GM12873 (cell line): ENCODE measurements around the gene AK2.

Experiments used
- CTCF ChIP-seq: IDR thresholded peaks from 2 replicates; pipeline ENCODE4 v1.5.1; 2012; ENCODE audit warnings: low read depth, mild to moderate bottlenecking, moderate library complexity, low read length, control low read depth; ENCODE audit not compliant: insufficient read depth; ENCODE audit errors: missing control alignments

The AK2 gene

GRCh38 chr1:33014464-33015163 lies 22.1 kb downstream of the AK2 start:
- no peak for TF ChIP-seq CTCF

DNA sequence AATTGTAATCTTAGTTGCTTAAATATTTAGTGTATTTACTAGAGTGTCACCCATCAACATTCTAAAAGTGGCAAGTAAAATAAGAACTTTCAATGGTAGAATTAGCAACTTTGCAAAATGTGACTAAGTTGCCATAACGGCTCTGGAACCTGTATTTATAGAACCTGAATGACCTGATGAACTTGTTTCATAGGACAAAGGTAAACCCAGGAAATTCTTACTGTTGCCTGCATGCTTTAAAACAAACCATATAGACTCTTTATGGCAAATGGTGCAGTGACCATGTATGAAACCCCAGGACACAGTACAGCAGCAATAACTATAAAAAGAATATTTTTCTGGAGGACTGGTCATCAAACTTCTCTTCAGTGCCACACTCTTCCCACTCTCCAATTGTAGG lies 22.9 kb downstream of the AK2 start:
- TF ChIP-seq CTCF = no peak

DNA sequence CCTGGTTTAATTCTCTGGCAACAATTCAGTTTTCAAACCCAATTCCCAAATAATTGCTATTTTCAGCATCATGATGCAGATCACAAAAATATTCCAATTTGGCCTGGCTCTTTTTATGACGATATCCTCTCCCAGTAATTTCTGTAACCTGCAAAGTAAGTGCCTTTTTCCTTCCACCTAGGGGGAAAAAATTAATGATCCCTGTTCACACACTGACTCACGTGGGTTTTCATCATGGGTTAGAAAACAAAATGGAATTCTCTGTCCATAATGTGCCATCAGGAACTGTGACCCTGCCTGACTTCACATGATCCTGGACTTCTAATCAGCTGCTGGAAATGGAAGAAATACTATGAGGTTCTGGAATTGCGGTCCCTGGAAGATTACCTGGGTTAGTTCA lies 24.5 kb downstream of the AK2 start:
- no peak for TF ChIP-seq CTCF

- TF ChIP-seq CTCF = no peak
Observed at GRCh38 chr1:33010932-33011731, 25.6 kb downstream of the AK2 start.

- no peak for TF ChIP-seq CTCF
Observed at GRCh38 chr1:33009561-33009960, 27.1 kb downstream of the AK2 start.

DNA sequence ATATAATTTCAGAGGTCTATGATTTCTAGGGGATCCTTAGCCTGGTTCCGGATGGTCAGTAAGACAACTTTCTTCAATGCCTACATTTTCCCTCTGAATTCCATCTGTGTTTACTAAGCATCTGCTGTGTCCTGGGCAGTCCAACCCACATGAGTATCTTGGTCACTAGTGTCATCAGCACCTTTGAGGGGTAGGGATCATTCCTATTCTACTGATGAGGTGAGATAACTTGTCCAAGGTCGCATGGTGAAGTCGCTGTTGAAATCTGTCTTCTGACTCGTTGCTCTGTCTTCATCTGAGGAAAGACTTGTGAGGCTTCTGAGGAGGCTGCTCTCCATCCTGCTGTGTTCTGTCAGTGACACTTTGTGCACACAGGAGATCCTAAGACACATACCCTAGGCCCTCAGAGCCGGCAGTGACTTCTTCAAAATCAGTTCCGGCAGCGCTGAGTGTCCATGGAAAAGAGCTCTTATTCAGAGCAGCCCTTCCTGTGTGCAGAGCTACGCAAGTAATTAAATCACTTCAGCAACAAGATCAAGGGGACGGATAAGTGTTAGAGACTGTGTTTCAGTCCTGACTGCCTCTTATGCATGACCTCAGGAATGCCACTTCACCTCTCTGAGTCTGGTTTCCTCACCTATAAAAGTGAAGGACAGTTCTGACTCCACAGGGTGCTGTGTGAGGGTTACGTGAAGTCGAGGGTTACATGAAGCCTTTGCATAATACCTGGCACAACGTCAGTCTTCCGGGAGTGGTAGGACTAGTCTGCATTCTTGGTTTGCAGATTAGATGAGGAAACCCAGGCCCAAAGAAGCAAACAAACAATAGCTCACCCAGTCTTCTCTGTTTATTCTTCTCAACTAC lies 28.4 kb downstream of the AK2 start:
- no peak for TF ChIP-seq CTCF

GRCh38 chr1:33007190-33008050 lies 29.3 kb downstream of the AK2 start:
- TF ChIP-seq CTCF = peak; percentile 35
